Endothelial cell of umbilical vein (primary cell): ENCODE measurements around the gene AHI1.

Source experiments
- CTCF ChIP-seq, 2 donors: IDR thresholded peaks; 1 replicate in 1 of 2; 2 replicates in 1 of 2; pipeline ENCODE4 v1.5.1; 2011; ENCODE audit warnings: low read length in 2 of 2, mild to moderate bottlenecking in 2 of 2, moderate library complexity in 2 of 2, control low read depth in 1 of 2, inconsistent platforms in 1 of 2, low read depth in 1 of 2; ENCODE audit not compliant: insufficient read depth in 1 of 2; ENCODE audit errors: extremely low read depth in 1 of 2
- EZH2 ChIP-seq: IDR thresholded peaks from 2 replicates; pipeline ENCODE4 v1.6.1; 2012; ENCODE audit warnings: borderline replicate concordance, low read depth, mild to moderate bottlenecking, moderate library complexity, low read length, inconsistent platforms; ENCODE audit not compliant: severe bottlenecking
- GATA2 ChIP-seq: IDR thresholded peaks from 2 replicates; pipeline ENCODE4 v1.7.0; 2011; ENCODE audit warnings: low read depth, mild to moderate bottlenecking, moderate library complexity, mixed read lengths, low read length; ENCODE audit not compliant: insufficient read length, insufficient read depth
- MAX ChIP-seq: IDR thresholded peaks from 2 replicates; pipeline ENCODE4 v1.6.1; 2011; ENCODE audit not compliant: insufficient read depth, insufficient read length
- POLR2A ChIP-seq: IDR thresholded peaks from 2 replicates; pipeline ENCODE4 v1.6.1; 2012; ENCODE audit warnings: low read depth, mild to moderate bottlenecking, control low read depth, low read length

- TF ChIP-seq MAX (no peak), EZH2 (no peak), CTCF (IDR thresholded peaks at IDR 0.05; ENCODE audit: extremely low read depth in 1 of 2, insufficient read depth in 1 of 2, low read depth in 1 of 2, low read length in 2 of 2) (peak; percentile 48 to 51), POLR2A (no peak), GATA2 (no peak)
These were observed 73.9 kb downstream of the AHI1 start for GRCh38 chr6:135423649-135424128.
